ENCODE data around the gene TIMP2. TPM values are rescaled to one million over a fixed set of nuclear protein-coding genes. Genes with fewer than 3 reads are reported as not detected.

TIMP2 gene
- total RNA-seq, 2 experiments from 2014 or later, result 6.2 to 7.0 TPM

- Mint-ChIP-seq H3K4me3 (no peak overlapping the region), H3K36me3 (ENCODE audit: low read depth) (no peaks in the 10 kb centered on the region), H3K4me1 (ENCODE audit: low read depth) (peaks cover 26% of the 10 kb centered on the region), H3K27me3 (peaks cover 6% of the 10 kb centered on the region), H3K27ac (no peak overlapping the region), H3K9me3 (no peaks in the 10 kb centered on the region)
- Histone ChIP-seq H3K36me3 (ENCODE audit: insufficient read depth, low read length) (no peaks in the 10 kb centered on the region), H3K4me3 (ENCODE audit: low read length) (no peak overlapping the region), H3K4me1 (ENCODE audit: insufficient read depth, low read length) (peaks cover 17% of the 10 kb centered on the region), H3K27ac (ENCODE audit: low read depth in 1 of 2, low read length in 2 of 2) (no peak overlapping the region), H3K9me3 (ENCODE audit: control insufficient read depth in 1 of 2, insufficient read depth in 1 of 2, low read length in 2 of 2) (no peaks in the 10 kb centered on the region), H3K27me3 (ENCODE audit: control insufficient read depth in 1 of 2, insufficient read depth in 2 of 2, low read length in 2 of 2) (no peaks in the 10 kb centered on the region)
- DNase-seq (no peak), ATAC-seq (ENCODE audit: poor library complexity) (no peak)
- POLR2A ChIA-PET, result no interaction called here
- CTCF ChIA-PET, result interaction anchor here (2.3 kb wide), 1 partner anchor 10 kb away, joined by 9 read pairs; no protein-coding TSS in a partner anchor
- intact Hi-C loops (cut with DNase I, micrococcal nuclease), result no loop called here
- no peak for TF ChIP-seq CTCF (IDR thresholded peaks at IDR 0.05)
Observed at GRCh38 chr17:78876094-78876597, 49.0 kb downstream of the TIMP2 start.

DNA sequence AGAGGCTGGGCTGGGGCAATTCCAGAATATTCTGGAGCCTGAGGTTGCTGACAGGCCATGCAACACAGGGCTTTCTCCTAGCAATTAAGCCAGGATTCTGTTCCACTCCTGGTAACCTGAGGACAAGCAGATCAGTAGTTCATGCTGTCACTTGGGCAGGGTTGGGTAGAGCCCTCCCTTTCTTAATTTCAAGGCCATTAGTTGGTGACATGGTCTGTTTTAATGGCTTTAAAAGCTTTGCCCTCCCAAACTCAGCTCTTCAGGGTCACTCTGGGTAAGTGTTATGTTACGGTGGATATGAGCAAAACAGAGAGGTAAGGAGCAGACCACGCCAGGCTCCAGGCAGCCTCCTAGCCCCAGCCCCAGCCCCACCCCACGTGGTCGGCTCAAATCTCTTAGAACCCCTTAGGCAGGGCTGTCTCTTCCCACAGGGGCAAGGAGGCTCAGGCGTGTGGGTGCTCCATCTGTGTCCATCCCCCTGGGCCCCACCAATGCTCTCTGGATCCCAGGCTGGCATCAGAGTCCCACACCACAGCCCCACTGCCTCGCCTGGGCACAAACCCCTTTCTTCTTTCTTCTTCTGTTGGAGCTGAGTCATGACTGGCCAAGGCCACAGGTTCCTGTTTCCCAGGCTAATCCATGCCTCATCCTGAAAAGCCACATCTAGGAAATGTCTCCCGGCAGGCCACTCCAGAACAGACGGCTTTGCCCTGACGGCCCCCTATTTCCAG is 49.7 kb downstream of the TIMP2 start:
- H3K9me3 Mint-ChIP-seq, result no peaks in the 10 kb centered on the region
- H3K4me3 ChIP-seq (ENCODE audit: low read length), result no peak overlapping the region
- H3K4me3 Mint-ChIP-seq, result no peak overlapping the region
- peaks cover 26% of the 10 kb centered on the region for H3K4me1 Mint-ChIP-seq (ENCODE audit: low read depth)
- DNase-seq (peak in 1 of 14 experiments; percentile 17), ATAC-seq (ENCODE audit: poor library complexity) (no peak)
- H3K27ac Mint-ChIP-seq, result no peak overlapping the region
- H3K4me1 ChIP-seq (ENCODE audit: insufficient read depth, low read length), result peaks cover 17% of the 10 kb centered on the region
- no peak overlapping the region for H3K27ac ChIP-seq (ENCODE audit: low read depth in 1 of 2, low read length in 2 of 2)
- H3K27me3 Mint-ChIP-seq, result peaks cover 6% of the 10 kb centered on the region
- no peaks in the 10 kb centered on the region for H3K36me3 ChIP-seq (ENCODE audit: insufficient read depth, low read length)
- POLR2A ChIA-PET, result interaction anchor here (0.6 kb wide), 1 partner anchor 10 kb away, joined by 4 read pairs; no protein-coding TSS in a partner anchor
- H3K9me3 ChIP-seq (ENCODE audit: control insufficient read depth in 1 of 2, insufficient read depth in 1 of 2, low read length in 2 of 2), result no peaks in the 10 kb centered on the region
- H3K36me3 Mint-ChIP-seq (ENCODE audit: low read depth), result no peaks in the 10 kb centered on the region
- H3K27me3 ChIP-seq (ENCODE audit: control insufficient read depth in 1 of 2, insufficient read depth in 2 of 2, low read length in 2 of 2), result no peaks in the 10 kb centered on the region
- no peak for TF ChIP-seq CTCF (IDR thresholded peaks at IDR 0.05)
- CTCF ChIA-PET, result interaction anchor here (2.3 kb wide), 1 partner anchor 10 kb away, joined by 9 read pairs; no protein-coding TSS in a partner anchor
- intact Hi-C loops (cut with DNase I, micrococcal nuclease), result no loop called here

GRCh38 chr17:78873519-78874340 is 51.5 kb downstream of the TIMP2 start:
- H3K4me1 ChIP-seq (ENCODE audit: insufficient read depth, low read length), result peaks cover 1% of the 10 kb centered on the region
- no peaks in the 10 kb centered on the region for H3K9me3 Mint-ChIP-seq
- H3K27me3 ChIP-seq (ENCODE audit: control insufficient read depth in 1 of 2, insufficient read depth in 2 of 2, low read length in 2 of 2), result no peaks in the 10 kb centered on the region
- no peak overlapping the region for H3K27ac ChIP-seq (ENCODE audit: low read depth in 1 of 2, low read length in 2 of 2)
- H3K27ac Mint-ChIP-seq, result no peak overlapping the region
- no peak overlapping the region for H3K4me3 Mint-ChIP-seq
- ChIA-PET POLR2A (no interaction called here), CTCF (interaction anchor here (2.3 kb wide), 1 partner anchor 8 kb away, joined by 9 read pairs; no protein-coding TSS in a partner anchor)
- intact Hi-C loops (cut with DNase I, micrococcal nuclease), result no loop called here
- no peak for DNase-seq
- H3K36me3 Mint-ChIP-seq (ENCODE audit: low read depth), result no peaks in the 10 kb centered on the region
- TF ChIP-seq CTCF (IDR thresholded peaks at IDR 0.05), result no peak
- H3K4me1 Mint-ChIP-seq (ENCODE audit: low read depth), result peaks cover 10% of the 10 kb centered on the region
- no peak overlapping the region for H3K4me3 ChIP-seq (ENCODE audit: low read length)
- no peaks in the 10 kb centered on the region for H3K36me3 ChIP-seq (ENCODE audit: insufficient read depth, low read length)
- H3K27me3 Mint-ChIP-seq, result peaks cover 6% of the 10 kb centered on the region
- no peaks in the 10 kb centered on the region for H3K9me3 ChIP-seq (ENCODE audit: control insufficient read depth in 1 of 2, insufficient read depth in 1 of 2, low read length in 2 of 2)
- no peak for ATAC-seq (ENCODE audit: poor library complexity)
